ENCODE results near the gene CTTN. TPM values are rescaled to one million over a fixed set of nuclear protein-coding genes. Genes with fewer than 3 reads are reported as not detected.

CTTN gene
- total RNA-seq, 4 donors from 2014 or later, result 229 to 418 (median 295) TPM

GRCh38 chr11:70433526-70433925 is 35.2 kb downstream of the CTTN start:
- Histone ChIP-seq H3K9me3 (no peaks in the 10 kb centered on the region), H3K27me3 (no peaks in the 10 kb centered on the region), H3K4me3 (replicated peaks in 1 of 3) (no peak overlapping the region), H3K27ac (no peak overlapping the region), H3K4me1 (no peaks in the 10 kb centered on the region), H3K36me3 (peaks cover 78 to 85% of the 10 kb centered on the region in 2 donors)
- no peak for DNase-seq
- intact Hi-C loops (cut with DNase I), result no loop called here
- TF ChIP-seq POLR2A (IDR thresholded peaks at IDR 0.05), result no peak
- no peak for TF ChIP-seq CTCF (IDR thresholded peaks at IDR 0.05)
- 94 to 97% methylated on average over 13 of the region's 13 CpGs for WGBS, 2 donors

GRCh38 chr11:70433966-70434812 is 35.9 kb downstream of the CTTN start:
- Histone ChIP-seq H3K27ac (no peak overlapping the region), H3K36me3 (peaks cover 73 to 85% of the 10 kb centered on the region in 2 donors), H3K9me3 (no peaks in the 10 kb centered on the region), H3K27me3 (no peaks in the 10 kb centered on the region), H3K4me3 (replicated peaks in 1 of 3) (no peak overlapping the region), H3K4me1 (no peaks in the 10 kb centered on the region)
- DNase-seq, result no peak
- intact Hi-C loops (cut with DNase I), result no loop called here
- 91 to 92% methylated on average over 33 to 36 of the region's 36 CpGs for WGBS, 2 donors
- no peak for TF ChIP-seq CTCF (IDR thresholded peaks at IDR 0.05)
- TF ChIP-seq POLR2A (IDR thresholded peaks at IDR 0.05), result no peak

- DNase-seq, result no peak
- Histone ChIP-seq H3K27me3 (no peaks in the 10 kb centered on the region), H3K9me3 (no peaks in the 10 kb centered on the region), H3K36me3 (peaks cover 68 to 78% of the 10 kb centered on the region in 2 donors), H3K4me3 (replicated peaks in 1 of 3) (no peak overlapping the region), H3K4me1 (no peaks in the 10 kb centered on the region), H3K27ac (no peak overlapping the region)
- intact Hi-C loops (cut with DNase I), result no loop called here
- no peak for TF ChIP-seq POLR2A (IDR thresholded peaks at IDR 0.05)
- TF ChIP-seq CTCF (IDR thresholded peaks at IDR 0.05), result no peak
- WGBS, 2 donors, result 89 to 92% methylated on average over 17 of the region's 17 CpGs
Observed at GRCh38 chr11:70434813-70435278, 36.5 kb downstream of the CTTN start.

- WGBS, 2 donors, result 94 to 96% methylated on average over 10 to 13 of the region's 13 CpGs
- Histone ChIP-seq H3K36me3 (peaks cover 63 to 73% of the 10 kb centered on the region in 2 donors), H3K9me3 (no peaks in the 10 kb centered on the region), H3K27ac (no peak overlapping the region), H3K27me3 (no peaks in the 10 kb centered on the region), H3K4me1 (no peaks in the 10 kb centered on the region), H3K4me3 (replicated peaks in 1 of 3) (no peak overlapping the region)
- DNase-seq, result no peak
- intact Hi-C loops (cut with DNase I), result no loop called here
- no peak for TF ChIP-seq POLR2A (IDR thresholded peaks at IDR 0.05)
- TF ChIP-seq CTCF (IDR thresholded peaks at IDR 0.05), result no peak
Observed at GRCh38 chr11:70435361-70435760, 37.0 kb downstream of the CTTN start.

GRCh38 chr11:70435765-70436500 is 37.6 kb downstream of the CTTN start:
- DNase-seq, result no peak
- H3K36me3 ChIP-seq, result peaks cover 57 to 68% of the 10 kb centered on the region in 2 donors
- no peak overlapping the region for H3K4me3 ChIP-seq (replicated peaks in 1 of 3)
- no peak for TF ChIP-seq CTCF (IDR thresholded peaks at IDR 0.05)
- TF ChIP-seq POLR2A (IDR thresholded peaks at IDR 0.05), result no peak
- H3K9me3 ChIP-seq, result no peaks in the 10 kb centered on the region
- H3K27ac ChIP-seq, result no peak overlapping the region
- WGBS, 2 donors, result 91 to 97% methylated on average over 22 of the region's 24 CpGs
- H3K27me3 ChIP-seq, result no peaks in the 10 kb centered on the region
- intact Hi-C loops (cut with DNase I), result no loop called here
- H3K4me1 ChIP-seq, result no peaks in the 10 kb centered on the region
